HPDE6-E6E7 (cell line): ENCODE measurements around the gene CRTAC1.

Experiments
- DNase-seq: peaks from one replicate; pipeline ENCODE4 v3.0.0; 2011; ENCODE audit warnings: missing footprints; ENCODE audit errors: extremely low spot score

The CRTAC1 gene

DNA sequence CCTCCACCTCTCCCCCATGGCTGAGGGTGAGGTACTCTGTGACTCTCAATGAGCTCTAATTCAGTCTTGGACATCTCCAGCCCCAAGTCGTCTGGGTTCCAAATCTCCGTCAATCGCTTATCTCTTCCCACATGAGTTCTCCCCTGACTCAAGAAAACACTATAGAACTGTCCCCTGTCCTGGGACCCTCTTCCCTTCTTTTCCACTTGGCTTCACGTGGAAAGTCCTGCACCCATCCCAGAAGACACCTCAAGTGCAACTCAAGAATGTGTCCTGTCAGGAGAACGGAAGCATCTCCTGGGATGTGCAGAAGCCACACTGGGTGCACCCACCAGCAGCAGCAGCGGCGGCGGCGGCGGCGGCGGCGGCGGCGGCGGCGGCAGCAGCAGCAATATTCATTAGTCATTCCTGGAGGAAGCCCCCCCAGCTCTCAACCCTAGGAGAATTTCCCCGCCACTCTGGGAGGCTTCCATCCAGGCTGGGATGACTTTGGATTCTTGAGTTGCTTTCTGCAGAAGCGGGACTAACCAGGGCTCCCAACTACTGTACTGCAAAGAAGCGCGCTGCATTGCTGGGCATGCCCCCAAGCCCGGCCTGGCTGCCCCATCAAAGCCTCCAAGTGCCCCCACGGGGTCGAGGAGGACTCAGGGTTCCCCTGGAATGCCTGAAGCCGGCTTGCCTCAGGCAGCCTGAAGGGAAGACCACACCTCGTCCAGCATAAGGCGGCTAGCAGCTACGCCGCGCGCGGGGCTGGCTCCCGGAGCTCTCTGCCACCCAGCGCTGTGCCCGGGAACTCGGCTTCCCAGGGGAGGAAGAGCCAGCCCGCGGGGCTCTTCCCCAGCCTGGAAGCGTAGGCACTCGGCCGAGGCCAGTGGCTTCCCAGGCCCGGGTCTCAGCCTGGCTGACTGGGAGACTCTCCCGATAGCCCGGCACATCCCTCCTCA, 1.0 kb downstream of the CRTAC1 start:
- DNase-seq: no peak

DNA sequence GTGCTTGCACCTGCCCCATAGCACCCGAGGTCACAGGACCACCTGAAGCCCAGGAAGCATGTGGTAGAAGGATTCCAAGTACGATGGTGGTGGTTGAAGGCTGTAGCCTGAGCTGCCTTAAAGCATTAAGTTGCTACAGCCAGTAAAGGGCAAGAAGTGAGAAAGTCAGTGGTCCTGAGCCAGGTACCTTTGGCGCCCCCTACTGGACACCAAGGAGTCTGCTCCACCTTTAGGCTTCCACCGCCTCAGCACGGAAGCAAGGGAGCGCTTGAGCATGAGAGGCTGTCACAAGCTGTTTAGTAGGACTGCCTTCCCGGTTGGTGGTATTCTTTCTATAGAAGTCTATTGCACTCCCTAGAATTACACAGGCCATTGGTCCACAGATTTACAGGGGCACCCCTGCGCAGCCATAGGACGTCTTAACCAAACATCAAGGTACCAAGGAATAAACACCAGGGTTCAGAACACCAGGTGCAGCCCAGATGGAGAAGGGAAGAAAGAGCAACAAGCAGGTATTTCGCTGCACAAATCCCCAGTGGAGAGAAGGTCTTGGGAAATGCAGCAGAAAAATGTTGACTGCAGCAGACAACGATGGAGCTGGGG, 2.2 kb downstream of the CRTAC1 start:
- no peak for DNase-seq

DNA sequence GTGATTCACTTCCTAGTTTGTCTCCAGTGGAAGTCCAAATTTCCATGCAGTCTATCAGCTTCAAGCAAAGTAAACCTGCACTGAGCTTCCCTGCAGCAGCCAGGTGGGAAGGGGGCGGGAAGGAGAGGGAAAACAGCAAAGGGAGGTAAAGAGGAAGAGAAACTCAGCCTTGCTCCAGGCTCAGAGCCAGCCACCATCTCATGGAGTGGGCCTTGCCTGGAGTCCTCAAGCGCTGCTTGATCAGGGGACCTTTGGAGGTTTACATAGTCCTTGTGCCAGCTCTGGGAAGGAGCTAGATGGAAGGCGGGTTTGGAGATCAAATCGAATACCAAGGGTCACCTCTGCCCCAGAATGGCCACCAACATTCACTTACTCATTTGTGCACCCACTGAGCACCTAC, 7.4 kb downstream of the CRTAC1 start:
- DNase-seq: no peak

DNA sequence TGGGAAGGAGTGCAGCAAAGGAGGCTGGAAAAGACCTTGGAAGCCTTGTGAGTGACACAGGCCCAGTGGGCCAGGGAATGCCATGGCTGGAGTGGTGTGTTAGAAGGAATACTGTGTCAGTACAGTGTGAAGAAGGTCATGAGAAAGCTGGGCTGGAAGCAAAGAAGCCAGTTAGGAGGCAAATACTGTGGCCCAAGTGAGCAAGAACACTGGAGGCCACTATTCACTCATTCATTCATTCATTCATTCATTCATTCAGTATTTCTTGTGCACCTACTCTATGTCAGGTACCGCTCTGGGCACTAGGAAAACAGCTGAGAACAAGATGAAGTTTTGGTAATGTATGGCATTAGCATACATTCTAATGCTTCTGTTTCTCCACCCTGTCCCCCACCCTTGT, 9.6 kb downstream of the CRTAC1 start:
- no peak for DNase-seq

DNA sequence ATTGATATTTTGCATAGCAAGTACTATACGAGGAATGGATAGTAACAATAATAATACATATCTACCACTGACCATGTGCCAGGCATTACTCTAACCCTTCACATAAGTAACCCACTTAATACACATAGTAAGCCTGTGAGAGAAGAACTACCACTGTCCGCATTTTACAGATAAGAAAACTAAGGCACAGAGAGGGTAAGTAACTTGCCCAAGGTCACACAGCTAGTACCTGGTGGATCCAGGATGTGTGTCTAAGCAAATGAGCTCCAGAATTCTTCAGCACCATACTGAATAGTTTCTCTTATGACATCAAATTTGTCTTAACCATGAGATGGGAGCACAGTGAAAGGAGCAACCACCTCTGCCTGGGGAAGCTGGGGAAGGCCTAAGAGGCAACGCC, 10.2 kb downstream of the CRTAC1 start:
- no peak for DNase-seq

DNA sequence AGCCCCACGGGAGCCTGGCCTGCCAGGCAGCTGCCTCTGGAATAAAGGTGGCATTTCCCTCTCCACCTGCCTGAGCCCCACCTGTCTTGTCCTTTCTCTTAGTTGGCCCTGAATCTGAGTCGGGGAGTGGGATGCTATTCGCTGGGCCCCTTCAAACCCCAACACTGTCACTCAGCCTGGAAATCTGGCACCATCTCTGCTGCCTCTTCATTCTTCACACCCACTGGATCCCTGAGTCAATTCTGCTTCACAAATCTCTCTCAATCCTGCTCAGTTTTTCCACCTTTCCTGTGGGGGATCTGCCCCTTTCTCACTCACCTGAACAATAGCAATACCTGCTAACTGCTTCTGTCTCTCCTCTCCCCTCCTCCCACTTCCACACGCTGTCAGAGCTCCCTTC, 10.6 kb downstream of the CRTAC1 start:
- no peak for DNase-seq

DNA sequence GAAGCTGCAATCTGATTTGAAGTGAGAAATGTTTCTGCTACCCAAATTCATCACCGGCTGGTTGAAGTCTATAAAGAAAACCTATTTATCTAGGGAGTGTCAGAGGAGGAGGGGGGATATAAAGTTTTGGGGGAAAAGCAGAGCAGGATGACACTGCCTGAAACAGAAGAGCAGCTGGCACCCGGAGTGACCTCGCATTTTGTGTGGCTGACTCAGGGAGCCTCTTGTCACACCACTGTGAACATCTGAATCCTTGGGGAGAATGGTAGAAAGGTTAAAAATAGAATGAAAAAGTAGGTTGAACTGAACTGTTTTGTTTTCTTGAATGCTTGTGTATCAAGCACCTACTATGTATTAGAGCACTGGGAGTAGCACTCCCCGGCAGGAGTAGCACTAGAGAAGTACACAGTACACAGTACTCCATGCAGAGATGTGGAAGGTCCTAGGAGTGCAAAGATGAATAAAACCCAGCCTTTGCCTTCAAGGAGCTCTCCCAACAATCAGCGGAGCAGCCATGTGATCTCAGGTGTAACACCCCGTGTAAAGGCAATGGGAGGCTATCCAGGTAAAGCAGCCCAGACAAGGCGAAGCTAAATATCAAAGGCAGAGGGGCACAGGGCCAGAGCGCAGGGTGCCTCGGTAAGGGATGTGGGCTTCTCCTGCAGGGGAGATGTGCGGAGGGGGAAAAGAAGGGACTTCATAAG, 13.5 kb downstream of the CRTAC1 start:
- DNase-seq: no peak

DNA sequence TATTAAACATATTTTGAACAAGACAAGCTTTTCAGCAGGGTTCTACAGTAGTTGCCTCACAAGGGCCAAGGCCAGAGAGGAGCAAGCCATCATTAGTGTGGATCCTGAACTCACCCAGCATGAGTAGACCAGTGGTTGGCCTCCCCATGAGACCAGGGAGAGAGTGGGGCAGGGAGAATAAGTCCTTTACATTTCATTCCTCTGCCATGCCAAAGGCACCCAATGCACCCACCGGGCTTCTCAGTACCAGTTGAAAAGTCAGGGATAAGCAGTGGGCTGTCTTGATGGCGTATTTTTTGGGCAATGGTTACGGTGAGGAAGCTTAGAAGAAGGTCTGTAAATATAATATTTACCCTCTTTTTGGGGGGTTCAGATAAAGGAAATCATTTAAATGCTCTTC, 16.6 kb downstream of the CRTAC1 start:
- no peak for DNase-seq

DNA sequence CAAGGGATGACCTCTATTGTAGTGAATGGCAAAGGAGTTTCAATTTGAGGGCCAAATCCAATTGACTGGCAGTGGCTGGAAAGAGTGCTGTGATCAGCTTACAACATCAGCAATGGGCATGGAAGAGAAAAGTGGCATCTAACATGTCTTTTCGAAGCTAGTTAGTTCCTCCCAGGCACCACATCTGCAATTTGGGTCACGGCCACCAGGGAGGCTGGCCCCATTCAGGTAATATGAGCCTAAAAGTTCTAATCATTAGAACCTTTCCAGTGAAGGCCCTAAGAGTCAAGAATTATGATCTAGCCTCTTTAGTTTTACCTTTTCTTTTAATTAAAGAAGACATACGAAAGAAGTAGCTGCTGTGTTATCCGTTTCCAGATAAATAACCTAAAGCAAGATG, 17.3 kb downstream of the CRTAC1 start:
- no peak for DNase-seq

DNA sequence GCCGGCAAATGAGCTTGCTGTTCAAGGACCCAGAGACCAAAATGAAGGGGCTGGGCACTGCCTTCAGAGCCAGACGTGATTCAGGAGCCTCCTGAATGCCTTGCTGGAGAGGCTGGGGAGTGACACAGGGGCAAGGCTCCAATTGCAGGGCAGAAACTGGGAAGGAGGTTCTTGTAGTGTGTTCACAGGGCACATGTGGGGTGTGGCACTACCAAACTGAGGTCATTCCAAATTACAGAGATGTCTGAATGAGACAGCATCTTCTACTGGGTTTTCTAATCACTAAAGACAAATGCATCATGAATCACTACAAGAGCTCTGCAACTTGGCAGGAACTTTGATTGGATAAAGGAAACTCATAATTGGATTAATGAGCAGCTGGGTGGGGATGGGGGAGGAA, 17.8 kb downstream of the CRTAC1 start:
- DNase-seq: no peak

DNA sequence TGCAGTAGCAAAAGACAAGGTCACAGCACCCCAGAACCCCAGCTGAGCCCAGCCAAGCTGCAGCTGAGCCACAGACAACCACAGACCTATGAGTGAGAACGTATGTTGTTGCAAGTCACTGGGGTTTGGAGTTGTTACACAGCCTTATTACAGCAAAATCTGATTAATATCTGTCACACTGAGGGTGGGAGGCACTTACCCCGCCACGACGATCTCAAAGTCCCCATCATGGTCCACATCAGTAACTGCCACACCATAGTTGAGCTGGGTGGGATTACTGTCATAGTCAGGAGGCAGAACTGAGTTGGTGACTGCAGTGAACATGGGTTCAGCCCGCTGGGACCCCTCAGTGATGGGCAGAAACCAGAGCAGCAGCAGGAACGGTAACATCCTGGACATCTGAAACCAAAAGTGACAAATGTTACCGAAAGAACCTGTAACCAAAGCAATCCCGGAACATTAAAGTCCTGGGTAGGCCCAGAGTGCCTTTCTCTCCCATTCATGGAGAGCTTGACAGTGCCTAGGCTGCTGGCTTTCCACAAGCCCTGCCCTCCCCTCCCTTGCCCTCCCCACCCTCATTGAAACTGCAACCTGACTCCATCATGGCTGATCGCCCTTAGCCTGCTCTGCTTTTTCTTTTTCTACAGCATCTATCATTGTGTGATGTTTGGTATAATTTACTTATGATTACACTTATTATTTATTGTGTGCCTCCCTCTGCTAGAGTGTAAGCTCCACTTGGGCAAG, 19.3 kb downstream of the CRTAC1 start:
- DNase-seq: no peak

DNA sequence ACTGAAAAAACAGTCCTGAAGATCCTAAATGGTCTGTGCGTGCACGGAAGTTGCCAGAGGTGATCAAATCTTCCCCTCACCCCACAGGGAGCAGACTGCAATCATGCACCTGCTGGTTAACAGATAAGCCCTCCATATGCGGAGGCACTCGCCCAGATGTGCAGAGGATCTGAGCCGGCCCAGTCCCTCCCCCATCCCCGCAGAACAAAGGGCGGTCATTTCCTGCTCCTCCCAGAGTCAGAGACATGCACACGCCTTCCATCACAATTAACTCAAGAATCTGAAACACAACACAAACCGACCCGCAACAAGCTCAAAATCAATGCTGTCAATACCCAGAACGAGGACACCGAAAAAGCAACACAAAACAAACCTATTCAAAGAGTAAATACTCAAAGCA, 24.2 kb downstream of the CRTAC1 start:
- no peak for DNase-seq

DNA sequence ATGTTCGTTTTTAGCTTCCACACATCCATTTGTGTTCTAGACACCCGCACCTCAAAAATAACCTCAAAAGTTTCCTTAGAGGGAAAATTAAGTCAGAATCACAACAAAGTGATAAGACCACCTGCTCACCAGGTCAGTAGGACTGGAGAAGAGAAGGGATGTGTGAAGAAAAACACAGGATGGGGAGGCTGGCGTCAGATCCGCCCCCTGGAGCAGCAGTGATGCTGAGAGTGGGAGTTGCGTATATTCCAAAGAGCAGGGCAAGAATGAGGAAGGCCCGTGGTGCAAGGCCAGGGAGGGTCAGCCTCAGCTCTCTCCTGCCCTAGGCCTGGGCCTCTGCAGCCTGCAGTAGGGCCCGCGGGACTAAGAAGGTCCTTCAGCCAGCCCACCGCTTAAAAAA, 28.7 kb downstream of the CRTAC1 start:
- no peak for DNase-seq

DNA sequence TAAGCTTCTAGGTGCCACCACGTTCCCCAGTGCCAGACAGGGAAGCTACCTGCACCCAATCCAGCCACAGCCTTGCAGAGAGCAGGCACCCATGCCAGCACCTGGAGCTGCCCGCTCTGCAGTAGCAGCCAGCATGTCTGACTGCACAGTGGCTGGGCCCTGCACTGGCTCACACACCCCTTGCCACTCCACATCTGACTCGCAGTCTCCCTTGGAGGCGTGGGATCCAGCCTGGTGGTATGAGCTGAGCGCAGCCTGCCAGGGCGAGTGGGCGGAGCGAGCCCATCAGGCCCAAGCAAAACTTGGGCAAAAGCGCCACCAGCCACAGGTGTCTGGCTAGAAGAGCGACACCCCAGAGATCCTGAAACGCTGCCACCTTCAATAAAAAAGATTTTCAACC, 30.1 kb downstream of the CRTAC1 start:
- no peak for DNase-seq

DNA sequence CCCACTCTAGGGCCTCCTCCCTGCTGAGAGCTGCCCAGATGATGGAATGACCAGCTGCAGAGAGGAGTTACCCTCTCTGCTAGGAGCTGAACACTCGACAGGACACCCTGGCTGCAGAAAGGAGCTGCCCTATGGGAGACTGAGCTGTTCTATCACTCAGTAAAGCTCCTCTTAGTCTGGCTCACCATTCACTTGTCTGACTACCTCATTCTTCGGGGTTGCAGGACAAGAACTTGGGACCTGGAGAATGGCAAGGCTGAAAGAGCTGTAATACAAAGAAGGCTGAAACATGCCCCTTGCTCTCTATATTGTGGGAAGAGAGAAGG, 30.5 kb downstream of the CRTAC1 start:
- no peak for DNase-seq

DNA sequence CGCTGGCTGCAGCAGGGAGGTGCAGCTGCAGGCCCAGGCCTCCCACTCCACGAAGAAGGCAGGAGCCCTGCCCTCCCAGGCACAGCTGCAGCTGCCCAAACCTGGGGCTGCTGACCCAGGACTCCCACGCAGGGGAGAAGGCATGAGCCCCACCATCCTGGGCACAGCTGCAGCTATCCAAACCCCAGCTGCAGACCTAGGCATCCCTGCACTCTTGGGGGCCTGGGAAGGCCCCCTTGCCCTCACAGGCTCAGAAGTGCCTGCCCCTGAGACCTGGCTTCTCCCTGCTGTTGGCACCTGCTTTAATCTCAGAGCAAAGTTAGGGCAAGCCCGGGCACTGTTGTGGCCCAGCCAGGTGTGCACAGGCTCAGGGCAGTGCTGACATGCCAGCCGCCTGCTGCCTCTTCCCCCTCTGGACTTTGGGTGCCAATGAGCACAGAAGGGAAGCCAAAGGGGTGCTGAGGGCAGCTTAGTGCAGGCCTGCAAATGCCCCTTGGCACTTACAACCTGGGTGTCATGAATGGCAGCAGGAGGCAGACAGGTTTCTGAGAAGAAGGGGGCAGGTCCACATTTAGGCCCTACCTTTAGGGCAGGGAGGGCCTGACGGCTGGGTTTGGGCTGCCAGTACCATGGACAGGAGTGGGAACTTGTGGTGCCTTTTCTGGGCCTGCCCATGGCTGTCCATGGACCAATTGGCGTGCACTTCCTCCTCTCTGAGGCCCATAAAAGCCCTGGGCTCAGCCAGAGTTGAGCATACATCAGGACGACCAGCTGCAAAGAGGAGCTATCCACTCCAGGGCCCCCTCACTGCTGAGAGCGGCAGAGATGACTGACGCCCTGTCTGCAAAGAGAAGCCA, 31.1 kb downstream of the CRTAC1 start:
- no peak for DNase-seq

DNA sequence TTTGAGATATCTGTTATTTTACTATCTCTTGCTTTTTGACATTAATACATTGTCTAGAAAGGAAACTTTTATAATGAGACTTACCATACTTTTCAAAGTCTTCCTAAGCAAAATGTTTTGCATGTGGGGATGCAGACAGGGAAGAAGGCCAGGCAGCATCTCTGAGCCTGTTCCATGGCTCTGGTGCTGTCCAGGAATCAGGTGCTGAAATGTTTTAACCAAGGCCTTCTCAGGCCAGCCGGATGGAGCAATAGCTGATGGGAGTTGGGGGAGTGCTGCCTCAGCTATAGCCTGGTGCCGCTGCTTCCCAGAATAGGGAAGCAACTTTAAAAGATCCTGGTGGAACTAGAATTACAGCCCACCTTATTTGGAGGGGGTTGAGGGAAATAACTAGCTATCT, 38.5 kb downstream of the CRTAC1 start:
- DNase-seq: no peak

DNA sequence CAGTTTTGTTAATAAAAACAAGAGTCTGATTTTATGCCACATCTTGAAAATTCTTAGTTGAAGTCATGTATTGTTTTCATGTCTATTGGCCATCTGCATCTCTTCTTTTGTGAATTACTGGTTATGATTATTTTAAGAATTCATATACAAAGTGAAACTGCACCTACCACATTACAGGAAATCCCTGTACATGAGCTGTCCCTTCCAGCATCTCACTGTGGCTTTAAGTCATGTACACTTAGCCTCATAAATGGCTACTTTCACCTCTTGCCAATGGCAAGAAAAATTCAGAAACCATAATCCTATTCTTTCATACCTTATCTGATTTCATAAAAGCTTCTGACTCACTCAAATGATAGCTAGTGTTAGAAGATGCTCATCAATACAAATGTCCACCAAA, 48.6 kb downstream of the CRTAC1 start:
- no peak for DNase-seq

DNA sequence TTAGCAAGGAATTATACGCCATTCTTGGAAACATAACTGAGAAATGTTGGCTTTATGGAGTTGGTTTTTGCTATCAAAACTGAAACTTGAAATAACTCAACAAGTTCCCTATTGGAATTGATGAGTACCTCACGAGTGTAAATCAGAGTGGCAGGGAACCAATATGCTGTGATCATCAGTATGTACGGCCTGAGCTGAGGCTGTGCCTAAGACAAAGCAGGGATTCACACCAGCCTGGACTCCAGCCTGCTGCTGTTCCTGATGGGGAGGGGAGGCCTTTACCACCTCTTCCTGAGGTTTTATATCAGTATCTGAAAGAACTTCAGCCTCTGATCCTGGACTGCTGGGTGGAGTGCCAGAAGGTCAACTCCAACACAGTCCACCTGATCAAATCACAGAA, 52.7 kb downstream of the CRTAC1 start:
- no peak for DNase-seq

DNA sequence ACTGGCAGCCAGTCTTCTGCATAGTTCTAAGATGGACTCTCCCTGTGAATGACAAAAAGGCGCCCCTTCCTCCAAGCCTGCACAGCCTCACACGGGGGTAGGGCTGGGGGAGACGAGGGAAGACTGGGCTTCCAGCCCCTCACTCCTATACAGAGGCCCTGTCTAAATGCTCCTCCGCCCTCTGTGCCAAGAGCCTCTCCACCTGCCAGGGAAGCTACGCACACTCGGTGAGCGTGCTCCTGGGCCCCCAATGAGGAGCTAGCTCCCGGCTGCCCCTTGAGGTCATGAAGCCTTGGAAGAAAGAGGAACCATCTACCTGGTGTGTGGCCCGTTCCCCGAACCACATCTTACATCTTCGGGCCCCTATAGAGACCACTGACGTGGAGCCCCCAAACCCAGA, 54.8 kb downstream of the CRTAC1 start:
- no peak for DNase-seq
